WERI-Rb-1 (cell line): ENCODE measurements around the gene SLC12A7.
"Not testable (repeated sequence)": the region's sequence is repeated elsewhere in the genome, so short reads cannot be mapped to it uniquely, and the experiment has no call there.

ENCODE experiments used
- DNase-seq: peaks from one replicate; pipeline ENCODE4 v3.0.0-alpha.2; 2020
- H3K27ac ChIP-seq: fragments of 250-450 bp; sonication (Bioruptor Pico); 2 replicates; pipeline ENCODE4 v1.5.1; 2020; ENCODE audit warnings: mild to moderate bottlenecking, moderate library complexity
- H3K27me3 ChIP-seq: fragments of 250-450 bp; sonication (Bioruptor Pico); 2 replicates; pipeline ENCODE4 v1.5.1; 2021; ENCODE audit warnings: mild to moderate bottlenecking, low read depth, moderate library complexity; ENCODE audit not compliant: insufficient read depth, severe bottlenecking
- H3K36me3 ChIP-seq: fragments of 250-450 bp; sonication (Bioruptor Pico); 2 replicates; pipeline ENCODE4 v1.5.1; 2020; ENCODE audit warnings: mild to moderate bottlenecking, moderate library complexity
- H3K4me3 ChIP-seq: 2 replicates; pipeline ENCODE4 v1.5.1; 2011; ENCODE audit warnings: low read depth, mild to moderate bottlenecking, control low read depth, low read length
- H3K9me3 ChIP-seq: fragments of 250-450 bp; sonication (Bioruptor Pico); 2 replicates; pipeline ENCODE4 v1.5.1; 2021; ENCODE audit warnings: mild to moderate bottlenecking, moderate library complexity; ENCODE audit not compliant: severe bottlenecking
- CTCF ChIP-seq: IDR thresholded peaks from 2 replicates; pipeline ENCODE4 v1.5.1; 2011; ENCODE audit warnings: low read depth, mild to moderate bottlenecking, control low read depth, inconsistent platforms, low read length

The SLC12A7 gene

GRCh38 chr5:1130218-1130946, 18.5 kb upstream of the SLC12A7 start:
- Histone ChIP-seq H3K27ac (no peak overlapping the region), H3K4me3 (no peak overlapping the region), H3K27me3 (no peaks in the 10 kb centered on the region), H3K36me3 (no peaks in the 10 kb centered on the region), H3K9me3 (no peaks in the 10 kb centered on the region)
- no peak for DNase-seq
- TF ChIP-seq CTCF = no peak

- Histone ChIP-seq H3K4me3 (no peak overlapping the region), H3K9me3 (peaks cover 4% of the 10 kb centered on the region), H3K27me3 (no peaks in the 10 kb centered on the region), H3K27ac (no peak overlapping the region), H3K36me3 (no peaks in the 10 kb centered on the region)
- no peak for TF ChIP-seq CTCF
- DNase-seq = no peak
Observed at GRCh38 chr5:1129711-1130055, 17.8 kb upstream of the SLC12A7 start.

- Histone ChIP-seq H3K27me3 (no peaks in the 10 kb centered on the region), H3K9me3 (peaks cover 8% of the 10 kb centered on the region), H3K4me3 (no peak overlapping the region), H3K27ac (no peak overlapping the region), H3K36me3 (no peaks in the 10 kb centered on the region)
- no peak for DNase-seq
- TF ChIP-seq CTCF = no peak
Observed at GRCh38 chr5:1128977-1129710, 17.3 kb upstream of the SLC12A7 start.

GRCh38 chr5:1127959-1128785, 16.3 kb upstream of the SLC12A7 start:
- Histone ChIP-seq H3K27ac (no peak overlapping the region), H3K36me3 (no peaks in the 10 kb centered on the region), H3K9me3 (peaks cover 8% of the 10 kb centered on the region), H3K27me3 (no peaks in the 10 kb centered on the region), H3K4me3 (no peak overlapping the region)
- no peak for TF ChIP-seq CTCF
- no peak for DNase-seq

- H3K9me3 ChIP-seq = not testable (repeated sequence)
Observed at GRCh38 chr5:1125695-1126094, 13.8 kb upstream of the SLC12A7 start.

GRCh38 chr5:1125030-1125357, 13.1 kb upstream of the SLC12A7 start:
- H3K4me3 ChIP-seq = no peak overlapping the region
- no peaks in the 10 kb centered on the region for H3K27me3 ChIP-seq
- H3K36me3 ChIP-seq = no peaks in the 10 kb centered on the region
- DNase-seq = no peak
- peaks cover 8% of the 10 kb centered on the region for H3K9me3 ChIP-seq
- no peak overlapping the region for H3K27ac ChIP-seq
- no peak for TF ChIP-seq CTCF

More at GRCh38 chr5:1125695-1126094, 13.8 kb upstream of the SLC12A7 start:
- not testable (repeated sequence) for H3K4me3 ChIP-seq, H3K36me3 ChIP-seq, H3K27ac ChIP-seq, H3K27me3 ChIP-seq, DNase-seq
